Measurements from ENCODE around the gene RARB. TPM values are rescaled to one million over a fixed set of nuclear protein-coding genes. Genes with fewer than 3 reads are reported as not detected.

RARB gene
- total and polyA plus RNA-seq, 2 donors from 2014 or later = 8.3 to 14.7 TPM

- peaks cover 7 to 8% (median 7%) of the 10 kb centered on the region in 3 donors for H3K4me1 ChIP-seq (ENCODE audit: control insufficient read depth in 2 of 3, insufficient read depth in 2 of 3, low read depth in 1 of 3, low read length in 3 of 3)
- no peak overlapping the region for H3K9ac ChIP-seq (ENCODE audit: low read length in 3 of 3)
- H3K27me3 ChIP-seq (ENCODE audit: control insufficient read depth, insufficient read depth, low read length) = no peaks in the 10 kb centered on the region
- H3K4me3 ChIP-seq (ENCODE audit: low read length in 3 of 3) = no peak overlapping the region
- FAIRE-seq (no peak), DNase-seq (no peak)
- TF ChIP-seq CTCF (IDR thresholded peaks at IDR 0.05; ENCODE audit: borderline replicate concordance, extremely low read depth, insufficient read depth) = no peak
- no peak overlapping the region for H3K27ac ChIP-seq (ENCODE audit: low read depth in 2 of 2, low read length in 2 of 2)
- no peaks in the 10 kb centered on the region for H3K36me3 ChIP-seq (ENCODE audit: control insufficient read depth in 2 of 3, insufficient read depth in 3 of 3, low read length in 3 of 3)
- intact Hi-C loops (cut with DNase I) = no loop called here
- no peaks in the 10 kb centered on the region for H3K9me3 ChIP-seq (ENCODE audit: control insufficient read depth in 2 of 3, insufficient read depth in 1 of 3, low read length in 3 of 3)
Observed at GRCh38 chr3:25461946-25462345, 33.9 kb downstream of the RARB start.

- no peak overlapping the region for H3K27ac ChIP-seq (ENCODE audit: low read depth in 2 of 2, low read length in 2 of 2)
- H3K4me1 ChIP-seq (ENCODE audit: control insufficient read depth in 2 of 3, insufficient read depth in 2 of 3, low read depth in 1 of 3, low read length in 3 of 3) = peaks cover 5 to 8% (median 7%) of the 10 kb centered on the region in 3 donors
- TF ChIP-seq CTCF (IDR thresholded peaks at IDR 0.05; ENCODE audit: borderline replicate concordance, extremely low read depth, insufficient read depth) = no peak
- intact Hi-C loops (cut with DNase I) = no loop called here
- DNase-seq (no peak), FAIRE-seq (no peak)
- no peaks in the 10 kb centered on the region for H3K27me3 ChIP-seq (ENCODE audit: control insufficient read depth, insufficient read depth, low read length)
- H3K9ac ChIP-seq (ENCODE audit: low read length in 3 of 3) = no peak overlapping the region
- no peaks in the 10 kb centered on the region for H3K36me3 ChIP-seq (ENCODE audit: control insufficient read depth in 2 of 3, insufficient read depth in 3 of 3, low read length in 3 of 3)
- H3K9me3 ChIP-seq (ENCODE audit: control insufficient read depth in 2 of 3, insufficient read depth in 1 of 3, low read length in 3 of 3) = no peaks in the 10 kb centered on the region
- H3K4me3 ChIP-seq (ENCODE audit: low read length in 3 of 3) = no peak overlapping the region
Observed at GRCh38 chr3:25462495-25462894, 34.4 kb downstream of the RARB start.

- no peak overlapping the region for H3K9ac ChIP-seq (ENCODE audit: low read length in 3 of 3)
- no peaks in the 10 kb centered on the region for H3K9me3 ChIP-seq (ENCODE audit: control insufficient read depth in 2 of 3, insufficient read depth in 1 of 3, low read length in 3 of 3)
- no peaks in the 10 kb centered on the region for H3K36me3 ChIP-seq (ENCODE audit: control insufficient read depth in 2 of 3, insufficient read depth in 3 of 3, low read length in 3 of 3)
- no peak for TF ChIP-seq CTCF (IDR thresholded peaks at IDR 0.05; ENCODE audit: borderline replicate concordance, extremely low read depth, insufficient read depth)
- no peaks in the 10 kb centered on the region for H3K27me3 ChIP-seq (ENCODE audit: control insufficient read depth, insufficient read depth, low read length)
- no peak for DNase-seq
- peaks cover 0 to 4% (median 0%) of the 10 kb centered on the region in 3 donors for H3K4me1 ChIP-seq (ENCODE audit: control insufficient read depth in 2 of 3, insufficient read depth in 2 of 3, low read depth in 1 of 3, low read length in 3 of 3)
- FAIRE-seq = no peak
- H3K27ac ChIP-seq (ENCODE audit: low read depth in 2 of 2, low read length in 2 of 2) = no peak overlapping the region
- H3K4me3 ChIP-seq (ENCODE audit: low read length in 3 of 3) = no peak overlapping the region
- intact Hi-C loops (cut with DNase I) = no loop called here
Observed at GRCh38 chr3:25463836-25464418, 35.9 kb downstream of the RARB start.
